ENCODE data around the gene TMEM63C.
A peak's percentile ranks its signal among the peaks of the same experiment; 100 is the strongest.

Gene TMEM63C

GRCh38 chr14:77225892-77226557 is 44.4 kb downstream of the TMEM63C start:
- DNase-seq = no peak

GRCh38 chr14:77228056-77228455 is 46.5 kb downstream of the TMEM63C start:
- no peak for DNase-seq

- no peak for DNase-seq
These were observed 49.3 kb downstream of the TMEM63C start for GRCh38 chr14:77230914-77231313.

GRCh38 chr14:77231721-77232120 is 50.1 kb downstream of the TMEM63C start:
- no peak for DNase-seq

GRCh38 chr14:77236814-77237213 is 55.2 kb downstream of the TMEM63C start:
- DNase-seq = no peak

GRCh38 chr14:77238356-77238755 is 56.8 kb downstream of the TMEM63C start:
- DNase-seq = no peak

GRCh38 chr14:77238996-77239395 is 57.4 kb downstream of the TMEM63C start:
- no peak for DNase-seq

GRCh38 chr14:77239412-77239811 is 57.8 kb downstream of the TMEM63C start:
- DNase-seq = no peak

- DNase-seq = no peak
These were observed 58.8 kb downstream of the TMEM63C start for GRCh38 chr14:77240336-77240915.

GRCh38 chr14:77241955-77242354 is 60.4 kb downstream of the TMEM63C start:
- no peak for DNase-seq

GRCh38 chr14:77242752-77243151 is 61.2 kb downstream of the TMEM63C start:
- DNase-seq = no peak

- DNase-seq = no peak
These were observed 62.3 kb downstream of the TMEM63C start for GRCh38 chr14:77243853-77244252.

- no peak for DNase-seq
These were observed 64.2 kb downstream of the TMEM63C start for GRCh38 chr14:77245820-77246219.

- DNase-seq = no peak
These were observed 65.2 kb downstream of the TMEM63C start for GRCh38 chr14:77246784-77247183.

- peak; percentile 20 for DNase-seq
These were observed 67.1 kb downstream of the TMEM63C start for GRCh38 chr14:77248666-77249065.

- DNase-seq = no peak
These were observed 67.7 kb downstream of the TMEM63C start for GRCh38 chr14:77249286-77249685.

GRCh38 chr14:77250927-77251326 is 69.3 kb downstream of the TMEM63C start:
- no peak for DNase-seq

- no peak for DNase-seq
These were observed 70.3 kb downstream of the TMEM63C start for GRCh38 chr14:77251870-77252269.

GRCh38 chr14:77253333-77254190 is 72.0 kb downstream of the TMEM63C start:
- DNase-seq = no peak

GRCh38 chr14:77256694-77257093 is 75.1 kb downstream of the TMEM63C start:
- no peak for DNase-seq

GRCh38 chr14:77257700-77258099 is 76.1 kb downstream of the TMEM63C start:
- DNase-seq = no peak

- DNase-seq = no peak
These were observed 77.0 kb downstream of the TMEM63C start for GRCh38 chr14:77258566-77258965.

- no peak for DNase-seq
These were observed 77.6 kb downstream of the TMEM63C start for GRCh38 chr14:77259025-77259715.
